HG03159 (cell line): Measurements from ENCODE around the gene WNT3.

Experiments used
- ATAC-seq: cut with Tn5 transposase; IDR thresholded peaks from one replicate; pipeline ENCODE4 v1.9.1; 2021; ENCODE audit warnings: mild to moderate bottlenecking, moderate library complexity; ENCODE audit not compliant: unreplicated experiment

The WNT3 gene

DNA sequence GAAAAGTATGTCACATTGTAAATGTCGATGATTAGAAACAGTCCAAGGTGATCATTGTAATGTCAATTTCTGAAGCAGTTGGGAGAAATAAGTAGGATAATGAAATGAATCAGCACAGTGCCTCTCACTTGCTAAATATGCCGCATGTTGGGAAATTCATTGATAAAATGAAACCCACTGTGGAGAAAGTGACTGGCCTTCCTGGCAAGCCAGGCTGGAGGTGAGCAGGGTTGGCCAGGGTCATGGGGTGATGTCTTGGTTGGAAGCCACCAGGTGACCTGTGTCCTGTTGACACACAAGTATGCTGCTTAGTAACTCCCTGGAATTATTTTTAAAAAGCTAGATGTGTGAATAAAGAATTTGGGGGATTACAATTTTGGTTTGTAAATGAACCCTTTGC, 18.0 kb upstream of the WNT3 start:
- ATAC-seq: no peak

DNA sequence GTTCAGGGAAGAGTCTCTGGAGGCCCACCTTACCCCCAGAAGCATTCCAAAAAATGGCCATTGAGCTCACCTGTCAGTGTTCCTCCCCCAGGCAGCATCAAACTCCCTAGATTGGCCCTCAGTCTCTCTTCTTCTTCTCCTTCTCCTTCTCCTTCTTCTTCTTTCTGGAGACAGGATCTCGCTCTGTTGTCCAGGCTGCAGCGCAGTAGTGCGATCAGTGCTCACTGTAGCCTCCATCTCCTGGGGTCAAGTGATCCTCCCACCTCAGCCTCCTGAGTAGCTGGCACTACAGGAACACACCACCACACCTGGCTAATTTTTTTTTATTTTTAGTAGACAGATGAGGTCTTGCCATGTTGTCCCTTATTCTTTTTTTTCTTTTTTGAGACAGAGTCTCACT, 16.4 kb upstream of the WNT3 start:
- ATAC-seq: no peak

DNA sequence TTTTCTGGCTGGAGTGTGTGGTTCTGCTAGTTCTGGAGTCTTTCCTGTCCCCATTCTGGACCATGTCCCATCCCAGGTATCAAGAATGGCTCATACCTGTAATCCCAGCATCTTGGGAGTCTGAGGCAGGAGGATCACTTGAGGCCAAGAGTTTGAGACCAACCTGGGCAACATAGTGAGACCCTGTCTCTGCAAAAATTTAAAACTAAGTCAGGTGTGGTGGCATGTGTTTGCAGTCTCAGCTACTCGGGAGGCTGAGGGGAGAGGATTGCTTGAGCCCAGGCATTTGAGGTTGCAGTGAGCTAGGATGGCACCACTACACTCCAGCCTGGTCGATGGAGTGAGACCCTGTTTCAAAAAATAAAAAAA, 15.3 kb upstream of the WNT3 start:
- no peak for ATAC-seq

DNA sequence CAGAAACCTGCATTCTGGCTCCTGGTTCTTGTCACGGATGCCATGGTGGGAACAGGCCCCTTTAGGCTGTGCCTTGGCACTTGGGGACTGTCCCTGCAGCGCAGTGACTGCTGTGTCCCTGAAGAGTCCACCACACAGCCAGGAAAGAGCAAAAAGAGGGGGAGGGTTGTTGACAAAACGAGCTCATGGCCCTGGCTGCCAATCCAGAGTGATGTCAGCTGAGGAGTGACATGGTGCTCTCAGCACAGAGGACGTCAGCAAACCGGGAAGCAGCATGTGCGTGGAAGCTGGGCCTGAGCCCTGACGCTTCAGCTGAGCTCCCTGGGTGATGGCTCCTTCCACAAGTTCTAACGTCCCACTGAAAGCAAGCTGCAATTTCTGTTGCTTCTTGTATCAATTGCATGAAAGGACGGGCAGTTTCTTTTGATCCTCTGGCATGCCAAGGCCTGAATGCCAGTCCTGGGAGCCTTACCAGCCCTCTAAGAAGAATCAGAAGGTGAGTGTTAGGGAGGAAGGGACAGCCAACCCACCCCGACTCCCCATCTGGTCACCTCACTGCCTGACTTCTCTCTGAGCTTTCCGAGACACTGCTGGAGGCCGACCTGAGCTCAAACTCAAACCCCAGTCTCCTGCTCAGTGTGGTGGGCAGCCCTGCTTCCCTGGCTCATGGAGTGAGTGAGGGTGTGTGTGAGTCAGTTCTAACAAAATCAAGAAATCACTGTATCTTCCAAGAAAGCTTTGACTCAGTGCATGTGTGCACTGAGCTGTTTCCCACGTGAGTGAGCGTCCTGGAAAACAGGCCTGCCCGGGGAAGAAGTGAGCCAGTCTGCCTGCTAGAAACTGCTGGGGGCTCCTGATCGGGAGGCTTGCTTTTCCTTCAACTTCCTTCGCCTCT, 14.7 kb upstream of the WNT3 start:
- ATAC-seq: no peak

DNA sequence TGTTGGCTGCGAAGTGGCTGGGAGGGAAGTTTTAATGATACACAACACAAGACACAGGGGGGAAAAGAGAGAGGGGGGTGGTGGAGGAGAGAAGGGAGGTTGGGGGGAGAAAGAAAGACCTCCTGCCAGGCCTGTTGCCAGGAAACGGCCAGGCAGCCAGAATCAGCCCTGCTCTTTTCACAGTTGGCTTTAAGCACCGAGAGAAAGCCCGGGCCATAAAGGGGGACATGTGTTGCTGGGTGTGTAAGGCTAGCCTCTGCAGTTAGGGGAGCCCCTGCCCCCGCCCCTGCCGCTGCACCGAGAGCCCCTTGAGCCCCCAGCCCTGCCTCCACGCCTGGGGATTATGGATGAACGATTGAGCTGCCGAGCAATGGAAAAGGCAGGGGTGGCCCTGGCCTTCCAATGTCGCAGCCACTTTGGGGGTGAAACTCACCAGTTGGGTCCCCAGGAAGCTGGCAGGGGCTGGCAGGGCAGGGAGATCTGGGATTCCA, 13.9 kb upstream of the WNT3 start:
- no peak for ATAC-seq

DNA sequence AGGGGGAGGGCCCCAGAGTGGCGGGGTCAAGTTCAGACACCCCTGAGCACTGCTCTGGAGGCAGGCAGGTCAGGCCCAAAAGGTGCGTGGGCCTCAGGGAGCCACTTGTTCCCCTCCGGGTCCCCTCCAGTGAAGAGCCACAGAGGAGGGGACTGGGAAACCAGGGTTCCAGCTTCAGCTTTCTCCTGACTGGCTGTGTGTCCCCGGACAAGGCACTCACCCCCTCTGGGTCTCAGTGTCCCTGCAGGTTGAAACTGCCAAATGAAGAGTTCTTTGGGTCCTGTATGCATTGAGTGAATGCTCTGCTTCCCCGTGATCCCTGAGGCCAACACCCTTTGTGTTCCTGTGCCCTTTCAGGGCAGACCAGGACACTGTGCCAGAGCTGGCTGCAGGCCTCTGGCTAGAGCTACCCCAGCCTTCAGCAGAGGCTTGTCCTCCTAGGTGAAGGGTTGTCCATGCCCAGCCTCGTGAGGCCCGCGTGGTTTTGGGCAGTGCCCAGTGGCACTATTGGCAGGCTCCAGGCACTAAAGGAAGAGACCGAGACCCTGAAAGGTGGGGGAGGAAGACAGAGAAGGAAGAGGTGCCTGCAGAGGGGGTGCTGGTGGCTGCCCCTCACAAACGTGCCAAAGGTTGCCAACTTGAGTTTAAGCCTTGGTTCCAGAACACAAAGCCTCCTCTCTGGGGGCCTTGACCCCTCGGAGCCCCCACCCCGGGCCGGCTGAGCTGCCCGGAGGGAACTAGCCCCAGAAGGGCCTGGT, 13.3 kb upstream of the WNT3 start:
- no peak for ATAC-seq

DNA sequence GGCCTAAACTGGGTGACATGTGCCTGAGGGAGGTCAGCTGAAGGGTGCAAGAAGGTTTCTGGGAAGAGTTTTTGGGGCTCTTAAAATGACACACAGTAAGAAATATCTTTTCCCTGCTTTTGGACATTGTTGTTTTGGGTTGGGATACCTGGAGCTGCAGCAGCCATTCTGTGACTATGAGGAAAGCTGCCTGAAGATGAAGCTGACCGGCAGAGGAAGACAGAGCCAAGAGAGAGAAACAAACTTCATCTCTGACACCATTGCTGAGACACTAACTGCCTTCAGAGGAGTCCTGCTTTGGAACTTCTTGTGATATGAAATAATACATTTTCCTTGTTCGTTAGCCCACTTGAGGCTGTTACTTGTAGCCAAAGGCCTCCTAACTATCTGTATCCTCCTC, 8.8 kb upstream of the WNT3 start:
- ATAC-seq: no peak

DNA sequence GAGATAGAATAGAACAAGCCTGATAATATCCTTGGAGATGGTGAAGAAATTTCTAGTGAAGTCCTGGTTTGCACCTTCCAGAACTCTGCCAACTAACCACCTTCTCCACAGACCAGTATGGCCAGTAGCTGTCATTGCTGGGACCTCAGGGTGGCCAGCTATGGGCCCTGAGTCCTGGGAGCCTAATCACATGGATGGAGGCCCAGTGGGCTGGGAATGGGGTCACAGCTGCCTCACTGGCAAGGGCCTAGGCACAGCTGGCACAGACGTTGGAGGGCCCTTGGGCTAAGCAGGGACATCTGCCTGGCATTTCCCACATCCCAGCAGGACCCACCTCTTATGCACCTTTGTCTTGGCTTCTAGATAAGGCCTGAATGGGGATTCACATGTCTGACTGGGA, 7.6 kb upstream of the WNT3 start:
- ATAC-seq: no peak

DNA sequence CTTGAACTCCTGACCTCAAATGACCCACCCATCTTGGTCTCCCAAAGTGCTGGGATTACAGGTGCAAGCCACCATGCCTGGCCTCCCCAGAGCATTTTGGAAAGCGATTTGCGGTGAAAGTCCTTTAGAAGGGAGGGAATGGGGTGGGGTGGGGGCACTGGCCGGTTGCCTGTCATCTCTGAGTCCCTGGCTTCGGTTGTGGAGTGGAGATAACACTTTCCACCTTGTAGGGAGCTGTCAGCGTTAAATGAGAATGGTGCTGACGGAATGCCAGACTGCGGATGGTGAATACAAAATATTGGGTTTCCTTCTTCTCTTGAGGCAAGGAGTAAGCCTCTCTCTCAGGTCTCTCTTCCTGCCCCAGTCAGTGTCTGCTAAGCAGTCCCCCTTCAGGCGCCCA, 5.2 kb upstream of the WNT3 start:
- ATAC-seq: no peak

DNA sequence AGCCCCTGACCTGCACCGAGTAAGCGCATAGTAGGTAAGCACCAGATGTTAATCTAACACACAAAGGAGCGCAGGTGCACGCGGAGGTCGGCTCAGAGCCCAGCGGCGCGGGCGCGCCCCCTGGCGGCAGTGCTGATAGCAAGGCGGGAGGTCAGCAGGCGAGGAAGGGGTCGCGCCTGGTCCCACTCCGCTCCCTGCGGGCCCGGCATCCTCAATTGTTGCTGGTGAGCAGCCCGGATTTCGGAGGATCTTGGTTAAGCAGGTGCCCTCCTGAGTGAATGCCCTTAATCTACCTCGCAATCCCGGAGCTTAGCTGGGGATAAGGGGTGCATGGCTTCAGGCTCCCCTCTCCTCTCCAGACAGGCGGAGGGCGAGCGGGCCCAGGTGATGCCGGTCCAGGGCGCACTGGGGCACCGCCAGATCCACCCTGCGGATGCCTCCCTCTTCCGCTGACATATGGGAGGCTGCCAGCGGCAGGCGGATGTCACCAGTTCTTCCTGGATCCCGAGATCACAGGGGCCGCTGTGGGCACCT, 4.0 kb upstream of the WNT3 start:
- no peak for ATAC-seq

DNA sequence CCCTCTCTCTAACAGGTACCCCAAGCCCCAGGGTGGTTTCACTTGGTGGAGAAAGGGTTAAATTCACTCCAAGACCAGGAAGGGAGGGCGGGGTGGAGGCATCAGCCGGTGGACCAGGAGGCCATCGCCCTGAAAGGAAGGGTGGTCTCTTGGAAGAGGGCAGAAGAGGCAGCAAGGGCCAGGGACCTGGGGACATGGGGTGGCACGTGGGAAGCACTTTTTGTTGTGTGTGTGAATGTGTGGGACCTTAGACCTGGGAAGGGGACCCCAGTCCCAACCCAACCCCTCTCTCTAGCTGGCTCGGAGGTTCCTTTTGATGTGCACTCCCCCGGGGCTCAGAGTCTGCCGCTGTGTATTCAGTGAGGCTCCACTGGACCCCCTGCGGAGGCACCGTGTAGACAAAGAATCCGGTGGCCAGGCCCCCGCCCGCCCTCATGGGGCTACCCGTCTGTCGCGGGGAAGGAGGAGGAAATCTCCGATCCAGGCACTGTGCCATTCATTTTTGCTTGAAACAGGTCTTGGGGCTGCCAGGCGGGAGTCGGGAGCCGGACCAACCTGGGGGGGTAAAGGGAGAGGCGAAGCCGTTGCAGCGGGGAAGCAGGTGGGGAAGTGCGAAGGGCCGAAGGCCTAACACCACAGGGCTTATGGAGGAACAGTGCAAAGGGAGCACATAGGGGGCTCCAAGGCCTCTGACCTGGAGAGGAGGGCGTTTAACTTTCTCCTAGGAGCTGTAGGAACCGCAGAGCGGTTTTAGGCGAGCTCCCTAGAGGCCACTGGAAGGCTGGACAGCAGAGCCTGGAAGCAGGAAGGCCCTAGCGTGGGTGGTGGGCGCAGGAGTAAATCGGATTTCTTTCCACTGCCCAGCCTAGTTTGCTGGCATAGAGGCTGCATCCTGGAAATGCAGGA, 3.2 kb upstream of the WNT3 start:
- no peak for ATAC-seq

DNA sequence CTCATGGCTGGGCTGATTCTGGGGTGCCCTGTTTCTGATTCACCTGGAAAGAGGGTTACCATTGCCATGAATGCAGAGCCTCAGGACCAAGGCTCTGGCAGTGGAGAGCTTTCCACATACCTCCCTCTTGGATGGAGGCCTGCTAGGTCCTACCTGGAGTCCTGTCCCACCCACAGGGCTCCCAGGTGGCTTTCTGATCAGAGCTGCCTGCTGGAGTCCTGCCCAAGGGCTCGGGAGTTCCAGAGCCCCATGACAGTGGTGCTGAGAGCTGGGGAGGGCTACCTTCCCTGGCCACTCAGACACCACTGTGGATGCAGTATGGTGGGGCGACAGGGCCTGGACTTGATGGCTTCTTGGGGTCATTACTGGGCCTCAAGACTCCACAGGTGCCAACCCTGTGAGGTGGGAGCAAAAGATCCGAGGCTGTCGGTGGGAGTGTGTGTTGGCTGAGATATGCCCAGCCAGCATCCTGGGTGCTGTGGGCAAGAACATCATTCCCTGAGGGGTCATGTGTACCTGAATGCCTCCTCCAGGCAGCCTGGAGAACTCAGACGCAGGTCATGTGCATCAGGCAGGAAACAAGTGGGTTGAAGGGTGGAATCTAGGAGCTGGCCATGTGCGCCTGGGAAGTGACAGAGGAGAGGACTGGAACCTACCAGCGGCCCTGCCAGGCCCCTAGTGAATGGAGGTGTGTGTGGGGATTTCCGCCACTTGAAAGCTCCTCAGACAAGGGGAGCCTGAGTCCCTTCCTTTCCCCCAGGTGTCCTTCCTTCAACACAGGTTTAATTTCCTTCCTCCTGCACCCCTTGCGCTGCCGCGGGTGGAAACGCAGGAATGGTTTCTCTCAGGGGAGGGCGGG, 2.3 kb upstream of the WNT3 start:
- no peak for ATAC-seq

DNA sequence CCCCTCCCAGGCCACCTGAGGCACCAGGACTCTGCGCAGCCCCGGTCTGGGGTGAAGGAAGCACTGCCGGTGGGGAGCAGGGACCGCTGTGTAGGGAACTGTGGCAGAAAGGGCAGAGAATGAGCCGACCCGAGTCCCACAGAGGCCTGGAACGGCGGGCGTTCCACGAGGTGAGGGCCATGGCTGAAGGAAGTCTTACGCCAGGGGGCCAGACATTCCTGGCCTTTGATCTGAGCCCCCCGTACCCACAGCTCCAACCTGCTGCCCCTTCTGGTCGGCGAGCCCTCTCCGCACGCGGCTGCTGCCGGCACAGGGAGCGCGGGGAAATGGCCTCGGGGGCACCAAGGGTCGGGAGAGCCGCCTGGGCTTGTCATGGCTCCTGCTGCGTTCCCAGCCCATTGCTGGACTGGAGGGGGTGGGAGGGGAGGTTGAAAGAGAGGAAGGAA, 1.4 kb upstream of the WNT3 start:
- ATAC-seq: no peak

DNA sequence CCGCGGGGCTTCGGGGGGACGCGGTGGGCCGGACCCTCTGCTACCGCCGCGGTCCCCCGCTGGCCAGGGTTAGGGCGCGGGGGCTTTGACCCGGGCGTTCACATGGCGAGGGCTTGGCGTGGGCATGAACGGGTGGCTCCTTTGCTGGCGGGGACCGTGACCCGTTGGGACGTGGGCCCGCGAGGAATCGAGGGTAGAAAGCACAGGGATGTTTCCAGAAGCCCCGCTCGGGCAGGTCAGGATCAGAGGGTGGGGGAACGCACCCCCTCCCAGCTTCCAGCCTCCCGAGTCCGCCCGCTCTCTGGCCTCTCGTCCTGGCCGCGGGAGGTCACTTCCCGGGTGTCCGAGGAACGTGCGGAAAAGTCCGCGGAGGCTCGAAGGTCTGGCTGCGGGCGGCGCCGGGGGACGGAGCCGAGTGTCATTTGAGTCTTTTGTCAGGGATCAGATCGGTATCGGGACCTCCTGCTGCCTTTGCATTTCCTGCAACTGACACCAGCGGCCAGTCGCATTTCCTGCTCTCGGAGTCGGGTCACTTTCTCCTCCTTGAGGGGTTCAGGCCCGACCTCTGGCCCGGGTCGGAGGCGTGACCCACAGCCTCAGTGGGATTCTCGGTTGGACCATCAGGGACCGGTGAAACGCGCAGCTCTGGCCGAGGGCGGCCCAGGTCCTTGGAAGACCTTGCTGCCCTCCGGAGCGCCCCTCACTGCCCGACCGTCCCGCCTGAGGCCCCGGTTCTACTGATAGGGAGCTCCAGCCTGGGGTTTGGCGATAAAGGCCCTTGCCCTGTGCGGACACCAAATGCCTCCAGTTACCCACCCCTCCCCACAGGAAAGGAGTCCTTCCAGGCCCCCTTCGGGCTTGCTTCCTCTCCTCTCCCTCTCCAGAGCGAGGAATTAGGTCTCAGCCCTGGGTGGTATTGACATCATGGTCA, 702 bp upstream of the WNT3 start:
- ATAC-seq: no peak

DNA sequence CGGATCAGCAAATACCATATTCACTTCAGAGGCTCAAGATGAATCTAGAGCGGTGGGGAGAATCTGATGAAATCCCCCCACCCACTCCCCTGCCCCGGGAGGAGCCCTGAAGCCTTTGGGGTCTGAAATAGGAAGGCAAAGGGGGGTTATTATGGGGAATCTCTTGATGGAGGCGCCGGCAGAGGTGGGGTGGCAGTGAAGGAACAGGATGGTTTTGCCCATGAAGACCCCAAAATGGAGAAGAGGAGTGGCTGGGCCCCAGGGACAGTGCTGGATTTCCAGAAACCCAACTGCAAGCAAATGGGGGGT, 637 bp downstream of the WNT3 start:
- ATAC-seq: no peak

DNA sequence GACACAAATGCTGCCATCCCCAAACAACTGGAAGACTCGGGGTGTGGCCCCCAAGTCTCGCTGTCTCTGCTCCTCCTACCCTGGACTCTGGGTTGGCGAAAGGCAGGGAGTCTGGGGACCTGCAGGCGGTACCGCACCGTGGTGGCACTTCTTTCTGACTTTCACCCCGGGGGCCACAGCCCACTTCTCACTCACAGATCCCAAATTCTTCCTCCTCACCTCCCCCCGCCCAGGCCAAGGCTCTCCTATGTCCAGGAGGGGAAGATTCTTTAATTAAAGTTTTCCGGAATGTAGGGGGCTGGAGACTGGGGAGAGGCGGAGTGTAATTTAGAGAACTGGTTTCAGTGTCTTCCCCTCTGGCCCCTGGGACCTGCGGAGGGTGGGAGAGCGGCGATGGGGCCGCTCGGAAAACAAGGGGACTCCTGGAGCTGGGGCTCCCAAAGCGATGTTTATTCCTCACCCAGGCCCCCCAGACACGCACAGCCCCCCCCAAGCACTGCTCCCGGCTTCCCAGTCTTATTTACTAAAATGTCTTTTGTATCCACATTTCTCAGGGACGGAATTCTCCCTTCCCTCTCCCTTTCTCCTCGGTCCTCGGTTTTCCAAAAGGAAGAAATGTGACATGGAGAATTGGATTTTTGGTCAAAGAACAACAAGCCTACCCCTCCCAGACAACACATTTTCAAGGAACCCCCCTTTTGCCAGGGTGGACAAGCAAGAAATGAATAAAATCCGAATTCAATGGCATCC, 1.2 kb downstream of the WNT3 start:
- no peak for ATAC-seq

DNA sequence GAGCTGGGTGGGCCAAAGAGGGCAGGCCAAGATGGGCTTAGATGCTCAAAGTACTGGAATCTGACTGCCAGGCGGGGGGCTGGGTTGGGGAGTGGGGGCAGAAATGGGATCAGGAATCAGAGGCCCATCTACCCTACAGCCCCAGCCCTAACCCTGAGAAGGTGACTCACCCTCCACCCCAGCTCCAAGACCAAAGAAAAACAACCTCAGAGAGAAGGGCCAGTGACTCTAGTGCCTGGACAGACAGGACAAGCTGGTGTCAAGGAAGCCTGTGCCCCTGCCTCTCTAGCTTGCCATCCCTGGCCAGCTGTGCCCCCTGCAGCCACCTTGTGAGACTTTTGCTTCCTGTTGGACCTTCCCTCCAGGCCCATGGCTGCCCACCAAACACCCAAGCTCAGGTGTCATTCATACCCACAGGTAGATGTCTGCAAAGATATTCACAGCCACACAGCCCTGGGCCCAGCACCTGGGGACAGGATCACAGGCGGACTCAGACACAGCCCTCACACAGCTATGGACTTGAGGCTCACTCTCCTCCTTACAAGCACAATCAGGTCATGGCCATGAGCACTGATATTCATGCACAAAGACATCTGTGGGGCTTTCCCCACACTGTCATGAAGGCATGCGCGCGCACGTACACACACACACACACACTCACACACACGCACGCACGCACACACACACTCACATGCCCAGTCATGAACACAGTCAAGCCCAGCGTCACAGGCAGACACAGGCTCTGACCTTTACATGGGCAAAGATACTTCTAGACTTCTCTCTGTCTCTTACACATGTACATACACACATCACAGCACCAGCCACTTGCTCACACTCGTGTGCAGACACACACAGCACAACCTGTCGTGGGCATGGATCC, 2.8 kb downstream of the WNT3 start:
- ATAC-seq: no peak
